GM23248 (cell line): ENCODE results near the gene THSD7A.

Experiments
- EZH2 ChIP-seq: fragments of 200-600 bp; sonication (generic); IDR thresholded peaks from 2 replicates; pipeline ENCODE4 v1.6.1; 2018; ENCODE audit warnings: antibody characterized with exemption, mild to moderate bottlenecking; ENCODE audit not compliant: insufficient read depth, poor library complexity, severe bottlenecking
- EZH2phosphoT487 ChIP-seq: fragments of 200-600 bp; sonication (generic); IDR thresholded peaks from 2 replicates; pipeline ENCODE4 v1.6.1; 2018; ENCODE audit warnings: antibody characterized with exemption, moderate library complexity, mild to moderate bottlenecking, low read depth; ENCODE audit not compliant: insufficient read depth

- TF ChIP-seq EZH2phosphoT487: no peak
- TF ChIP-seq EZH2: no peak
Observed at GRCh38 chr7:11707606-11708193, 124.3 kb downstream of the THSD7A start.
